T-helper 17 cell (primary cell): ENCODE measurements around the gene KRTAP10-11. TPM values are rescaled to one million over a fixed set of nuclear protein-coding genes. Genes with fewer than 3 reads are reported as not detected.
A peak's percentile ranks its signal among the peaks of the same experiment; 100 is the strongest.
"Not testable (repeated sequence)": the region's sequence is repeated elsewhere in the genome, so short reads cannot be mapped to it uniquely, and the experiment has no call there.

Experiments used
- ATAC-seq: fragments of 150-1000 bp; cut with Tn5 transposase; 2 replicates; pipeline ENCODE4 v1.10.0; 2021; ENCODE audit warnings: mild to moderate bottlenecking, moderate library complexity
- DNase-seq, 3 donors: peaks; one replicate each; pipeline versions ENCODE4 v3.0.0 to v3.0.0-alpha.2; 2020 to 2021
- H3K9me3 ChIP-seq: one replicate; pipeline ENCODE4 v1.7.0; 2013; ENCODE audit warnings: low read length, mild to moderate bottlenecking; ENCODE audit not compliant: control insufficient read depth, poor library complexity, severe bottlenecking
- H3K27ac Mint-ChIP-seq: one replicate; pipeline ENCODE4 v1.8.0; 2022; ENCODE audit warnings: mild to moderate bottlenecking, moderate library complexity, mixed read lengths
- H3K27me3 Mint-ChIP-seq: one replicate; pipeline ENCODE4 v1.8.0; 2022; ENCODE audit warnings: mixed read lengths
- H3K36me3 Mint-ChIP-seq: one replicate; pipeline ENCODE4 v1.8.0; 2022; ENCODE audit warnings: low read depth, mixed read lengths
- H3K4me1 Mint-ChIP-seq: one replicate; pipeline ENCODE4 v1.8.0; 2022; ENCODE audit warnings: mild to moderate bottlenecking, mixed read lengths
- H3K4me3 Mint-ChIP-seq: one replicate; pipeline ENCODE4 v1.8.0; 2022; ENCODE audit warnings: mild to moderate bottlenecking, moderate library complexity, mixed read lengths
- total RNA-seq, 4 donors: library from RNA in 2 of 4; stranded (reverse) in 2 of 4; gene quantifications; one replicate each; pipeline ENCODE4 v1.2.3 and lab custom pipeline; 2022 to 2026

The KRTAP10-11 gene
- total RNA-seq, 2 donors from 2014 or later = not detected

GRCh38 chr21:44653656-44654575, 7.7 kb downstream of the KRTAP10-11 start:
- DNase-seq = peak in 2 of 3 donors; percentile 49 to 55
- Mint-ChIP-seq H3K4me1 (peaks cover 36% of the 10 kb centered on the region), H3K27me3 (no peaks in the 10 kb centered on the region), H3K4me3 (peak overlapping the region; percentile 63), H3K27ac (peak overlapping the region; percentile 83), H3K36me3 (no peaks in the 10 kb centered on the region)
- peaks cover 4% of the 10 kb centered on the region for H3K9me3 ChIP-seq
- peak; percentile 70 for ATAC-seq

- no peak for ATAC-seq
- H3K9me3 ChIP-seq = peaks cover 4% of the 10 kb centered on the region
- Mint-ChIP-seq H3K4me3 (peak within 1 kb of the TSS; percentile 63), H3K27ac (peak within 1 kb of the TSS; percentile 96), H3K4me1 (peaks cover 44% of the 10 kb centered on the region), H3K36me3 (no peaks in the 10 kb centered on the region), H3K27me3 (no peaks in the 10 kb centered on the region)
- DNase-seq = no peak
Observed at GRCh38 chr21:44654576-44655175, 8.5 kb downstream of the KRTAP10-11 start, which contains the start of gene KRTAP12-4. Gene KRTAP12-4, minus strand, starts transcription at chr21:44654659. Its CDS starts 45 bp downstream, at chr21:44654614.

GRCh38 chr21:44656868-44657267, 10.7 kb downstream of the KRTAP10-11 start:
- peaks cover 4% of the 10 kb centered on the region for H3K9me3 ChIP-seq
- peak overlapping the region; percentile 96 for H3K27ac Mint-ChIP-seq
- no peaks in the 10 kb centered on the region for H3K27me3 Mint-ChIP-seq
- ATAC-seq (no peak), DNase-seq (no peak)
- H3K36me3 Mint-ChIP-seq = no peaks in the 10 kb centered on the region
- peaks cover 47% of the 10 kb centered on the region for H3K4me1 Mint-ChIP-seq
- peak overlapping the region; percentile 58 for H3K4me3 Mint-ChIP-seq

- ATAC-seq (peak; percentile 77), DNase-seq (peak in 2 of 3 donors; percentile 45 to 51)
- H3K4me3 Mint-ChIP-seq = peak within 1 kb of the TSS; percentile 75
- H3K36me3 Mint-ChIP-seq = no peaks in the 10 kb centered on the region
- peaks cover 46% of the 10 kb centered on the region for H3K4me1 Mint-ChIP-seq
- peaks cover 4% of the 10 kb centered on the region for H3K9me3 ChIP-seq
- no peaks in the 10 kb centered on the region for H3K27me3 Mint-ChIP-seq
- peak within 1 kb of the TSS; percentile 96 for H3K27ac Mint-ChIP-seq
Observed at GRCh38 chr21:44657635-44658540, 11.7 kb downstream of the KRTAP10-11 start, which contains the start of gene KRTAP12-3. Gene KRTAP12-3, plus strand, starts transcription at chr21:44657932. Its CDS starts 48 bp downstream, at chr21:44657980.

GRCh38 chr21:44658541-44658910, 12.3 kb downstream of the KRTAP10-11 start:
- Mint-ChIP-seq H3K4me1 (peaks cover 45% of the 10 kb centered on the region), H3K27me3 (no peaks in the 10 kb centered on the region), H3K27ac (peak overlapping the region; percentile 96), H3K4me3 (peak overlapping the region; percentile 75), H3K36me3 (no peaks in the 10 kb centered on the region)
- peaks cover 4% of the 10 kb centered on the region for H3K9me3 ChIP-seq
- ATAC-seq (no peak), DNase-seq (no peak)

GRCh38 chr21:44658913-44659595, 12.8 kb downstream of the KRTAP10-11 start:
- Mint-ChIP-seq H3K4me1 (peaks cover 39% of the 10 kb centered on the region), H3K27ac (peak overlapping the region; percentile 96), H3K36me3 (no peaks in the 10 kb centered on the region), H3K27me3 (no peaks in the 10 kb centered on the region), H3K4me3 (peak overlapping the region; percentile 75)
- no peak for ATAC-seq
- peaks cover 4% of the 10 kb centered on the region for H3K9me3 ChIP-seq
- DNase-seq = peak in 1 of 3 donors; percentile 11

- Mint-ChIP-seq H3K4me3 (peak overlapping the region; percentile 21), H3K4me1 (peaks cover 34% of the 10 kb centered on the region)
- H3K27me3 Mint-ChIP-seq, H3K9me3 ChIP-seq, ATAC-seq, H3K36me3 Mint-ChIP-seq, DNase-seq, H3K27ac Mint-ChIP-seq: not testable (repeated sequence)
Observed at GRCh38 chr21:44661567-44661966, 15.4 kb downstream of the KRTAP10-11 start.

- DNase-seq = no peak
- no peak for ATAC-seq
- Mint-ChIP-seq H3K4me3 (no peak overlapping the region), H3K4me1 (peaks cover 6% of the 10 kb centered on the region), H3K36me3 (no peaks in the 10 kb centered on the region), H3K27me3 (peaks cover 4% of the 10 kb centered on the region), H3K27ac (no peak overlapping the region)
- no peaks in the 10 kb centered on the region for H3K9me3 ChIP-seq
Observed at GRCh38 chr21:44664691-44665090, 18.5 kb downstream of the KRTAP10-11 start.

GRCh38 chr21:44666401-44667320, 20.4 kb downstream of the KRTAP10-11 start, which contains the start of gene KRTAP12-2:
Gene KRTAP12-2, minus strand, starts transcription at chr21:44666927. Its CDS starts 41 bp downstream, at chr21:44666886.
- DNase-seq (no peak), ATAC-seq (no peak)
- Mint-ChIP-seq H3K4me1 (peaks cover 3% of the 10 kb centered on the region), H3K36me3 (no peaks in the 10 kb centered on the region), H3K4me3 (no peak within 1 kb of the TSS), H3K27ac (no peak within 1 kb of the TSS), H3K27me3 (peaks cover 4% of the 10 kb centered on the region)
- no peaks in the 10 kb centered on the region for H3K9me3 ChIP-seq

GRCh38 chr21:44667612-44668011, 21.4 kb downstream of the KRTAP10-11 start:
- DNase-seq (no peak), ATAC-seq (no peak)
- peaks cover 3% of the 10 kb centered on the region for H3K4me1 Mint-ChIP-seq
- no peak overlapping the region for H3K27ac Mint-ChIP-seq
- H3K9me3 ChIP-seq = no peaks in the 10 kb centered on the region
- H3K27me3 Mint-ChIP-seq = peaks cover 4% of the 10 kb centered on the region
- H3K36me3 Mint-ChIP-seq = no peaks in the 10 kb centered on the region
- no peak overlapping the region for H3K4me3 Mint-ChIP-seq

GRCh38 chr21:44670642-44671432, 24.6 kb downstream of the KRTAP10-11 start:
- ATAC-seq (no peak), DNase-seq (no peak)
- no peaks in the 10 kb centered on the region for H3K9me3 ChIP-seq
- H3K4me1 Mint-ChIP-seq = peaks cover 2% of the 10 kb centered on the region
- no peaks in the 10 kb centered on the region for H3K36me3 Mint-ChIP-seq
- peaks cover 1% of the 10 kb centered on the region for H3K27me3 Mint-ChIP-seq
- no peak overlapping the region for H3K4me3 Mint-ChIP-seq
- H3K27ac Mint-ChIP-seq = no peak overlapping the region
